Tibial nerve (tissue), 4 donors: ENCODE measurements around the gene ATAT1. TPM values are rescaled to one million over a fixed set of nuclear protein-coding genes. Genes with fewer than 3 reads are reported as not detected.

Experiments used
- DNase-seq, 2 donors: peaks; one replicate each; pipeline ENCODE4 v3.0.0-alpha.2; 2019; ENCODE audit warnings: low spot score in 2 of 2
- H3K27ac ChIP-seq, 4 donors: fragments of 200-600 bp; sonication (generic) in 3 of 4; one replicate each; pipeline ENCODE4 v1.5.1; 2017 to 2019; ENCODE audit warnings: mild to moderate bottlenecking in 1 of 4
- H3K27me3 ChIP-seq, 2 donors: fragments of 200-600 bp; sonication (generic) in 1 of 2; one replicate each; pipeline versions ENCODE4 v1.5.1 to v1.6.0; 2017 to 2019
- H3K36me3 ChIP-seq, 3 donors: fragments of 200-600 bp; sonication (generic); one replicate each; pipeline ENCODE4 v1.5.1; 2018 to 2019
- H3K4me1 ChIP-seq, 4 donors: fragments of 200-600 bp; sonication (generic) in 3 of 4; one replicate each; pipeline ENCODE4 v1.5.1; 2017 to 2019
- H3K4me3 ChIP-seq, 4 donors: fragments of 200-600 bp; sonication (generic) in 3 of 4; one replicate each; pipeline ENCODE4 v1.5.1; 2017 to 2019; ENCODE audit warnings: mild to moderate bottlenecking in 1 of 4, moderate library complexity in 1 of 4
- H3K9me3 ChIP-seq, 4 donors: fragments of 200-600 bp; sonication (generic) in 3 of 4; one replicate each; pipeline ENCODE4 v1.5.1; 2017 to 2019
- EP300 ChIP-seq, 2 donors: sonication (generic); formaldehyde crosslinking; IDR thresholded peaks; one replicate each; pipeline ENCODE4 v1.6.1; 2017; ENCODE audit warnings: antibody characterized with exemption in 2 of 2, mild to moderate bottlenecking in 1 of 2
- POLR2A ChIP-seq, 2 donors: fragments of 450-650 bp; IDR thresholded peaks; one replicate each; pipeline ENCODE4 v1.6.1; 2017; ENCODE audit warnings: antibody characterized with exemption in 2 of 2, mild to moderate bottlenecking in 2 of 2, moderate library complexity in 2 of 2
- WGBS, 2 donors: methylation state at CpG; one replicate each; pipeline ENCODE4 v1.1.5; 2018; 5-methylcytosine and 5-hydroxymethylcytosine counted together
- total RNA-seq, 4 donors: library from RNA; depleted of rRNA; stranded (reverse); fragments of >200 nt; gene quantifications; one replicate each; pipeline ENCODE4 v1.1.0, GENCODE V29; 2016
- TF ChIP-seq, protein P1 (sequence below), 5 experiments: fragments of 200-600 bp in 3 of 5; fragments of 450-650 bp in 2 of 5; sonication (generic) in 3 of 5; IDR thresholded peaks; one replicate each; pipeline ENCODE4 v1.5.1; 2016 to 2019; ENCODE audit warnings: antibody characterized with exemption in 5 of 5, mild to moderate bottlenecking in 3 of 5, moderate library complexity in 2 of 5

The ATAT1 gene
- total RNA-seq, 4 donors from 2014 or later = 5.5 to 18.0 (median 7.7) TPM

- Histone ChIP-seq H3K27me3 (no peaks in the 10 kb centered on the region), H3K4me3 (peak overlapping the region in 3 of 4 donors; percentile 73 to 92 (median 83)), H3K36me3 (peaks cover 3 to 38% (median 9%) of the 10 kb centered on the region in 3 donors), H3K9me3 (no peaks in the 10 kb centered on the region), H3K4me1 (peaks cover 0 to 78% (median 54%) of the 10 kb centered on the region in 4 donors), H3K27ac (peak overlapping the region; percentile 97 to 99 (median 98))
- 12 to 23% methylated on average over 4 of the region's 4 CpGs for WGBS, 2 donors
- TF ChIP-seq EP300 (IDR thresholded peaks at IDR 0.05) (no peak), POLR2A (IDR thresholded peaks at IDR 0.05) (no peak)
- TF ChIP-seq, protein P1, sequence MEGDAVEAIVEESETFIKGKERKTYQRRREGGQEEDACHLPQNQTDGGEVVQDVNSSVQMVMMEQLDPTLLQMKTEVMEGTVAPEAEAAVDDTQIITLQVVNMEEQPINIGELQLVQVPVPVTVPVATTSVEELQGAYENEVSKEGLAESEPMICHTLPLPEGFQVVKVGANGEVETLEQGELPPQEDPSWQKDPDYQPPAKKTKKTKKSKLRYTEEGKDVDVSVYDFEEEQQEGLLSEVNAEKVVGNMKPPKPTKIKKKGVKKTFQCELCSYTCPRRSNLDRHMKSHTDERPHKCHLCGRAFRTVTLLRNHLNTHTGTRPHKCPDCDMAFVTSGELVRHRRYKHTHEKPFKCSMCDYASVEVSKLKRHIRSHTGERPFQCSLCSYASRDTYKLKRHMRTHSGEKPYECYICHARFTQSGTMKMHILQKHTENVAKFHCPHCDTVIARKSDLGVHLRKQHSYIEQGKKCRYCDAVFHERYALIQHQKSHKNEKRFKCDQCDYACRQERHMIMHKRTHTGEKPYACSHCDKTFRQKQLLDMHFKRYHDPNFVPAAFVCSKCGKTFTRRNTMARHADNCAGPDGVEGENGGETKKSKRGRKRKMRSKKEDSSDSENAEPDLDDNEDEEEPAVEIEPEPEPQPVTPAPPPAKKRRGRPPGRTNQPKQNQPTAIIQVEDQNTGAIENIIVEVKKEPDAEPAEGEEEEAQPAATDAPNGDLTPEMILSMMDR (IDR thresholded peaks at IDR 0.05) = no peak
- DNase-seq = no peak
Observed at GRCh38 chr6:30681766-30682142, 55.1 kb downstream of the ATAT1 start.

DNA sequence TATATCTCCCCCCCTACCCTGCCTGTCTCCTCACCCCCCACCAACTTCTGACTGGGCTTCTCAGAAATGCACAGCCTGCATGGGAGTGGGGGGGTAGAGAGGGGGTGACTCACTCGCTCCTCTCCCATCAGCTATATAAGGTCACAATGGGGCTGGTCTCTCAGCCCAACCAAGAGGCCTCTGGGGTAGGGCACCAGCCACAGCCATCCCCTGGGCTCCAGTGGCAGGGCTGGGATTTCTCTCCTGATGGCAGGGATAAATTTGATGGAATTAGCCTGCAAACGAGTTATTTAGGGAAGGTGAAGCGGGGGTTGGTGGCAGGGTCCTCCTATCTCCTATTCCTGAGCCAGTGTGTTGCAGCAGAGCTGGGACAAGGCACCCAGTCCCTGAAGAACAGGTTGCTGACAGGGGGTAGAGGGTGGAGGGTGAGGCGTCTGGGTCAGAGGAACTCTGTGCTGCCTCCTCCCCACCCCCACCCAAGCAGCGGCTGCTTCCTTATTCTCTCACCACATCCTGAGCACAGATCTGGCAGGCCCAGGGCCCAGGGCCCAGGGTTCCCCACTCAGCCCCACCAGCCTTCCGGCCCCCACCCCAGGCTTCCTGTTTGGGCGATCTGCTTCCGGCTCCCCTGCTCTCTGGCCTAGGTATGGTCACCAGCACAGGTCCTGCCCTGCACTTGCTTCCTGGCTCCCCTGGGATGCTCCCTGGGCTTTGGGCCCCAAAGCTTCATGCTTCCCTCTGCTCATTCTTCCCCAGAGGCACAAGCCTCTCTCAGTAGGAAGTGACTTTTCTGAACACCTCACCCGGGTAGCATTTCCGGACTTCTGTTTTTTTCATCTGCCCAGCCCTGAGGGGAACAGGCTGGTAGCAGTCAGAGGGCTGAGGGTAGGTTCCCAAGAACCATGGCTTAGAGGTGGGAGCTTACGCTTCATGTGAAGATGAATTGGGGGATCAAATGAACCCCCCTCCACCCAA lies 55.8 kb downstream of the ATAT1 start:
- TF ChIP-seq, protein P1 (IDR thresholded peaks at IDR 0.05) = no peak
- peak; percentile 25 to 53 for TF ChIP-seq POLR2A (IDR thresholded peaks at IDR 0.05)
- peak in 1 of 2 donors; percentile 13 for TF ChIP-seq EP300 (IDR thresholded peaks at IDR 0.05)
- 6 to 7% methylated on average over 11 of the region's 11 CpGs for WGBS, 2 donors
- Histone ChIP-seq H3K4me1 (peaks cover 0 to 78% (median 54%) of the 10 kb centered on the region in 4 donors), H3K9me3 (no peaks in the 10 kb centered on the region), H3K4me3 (peak overlapping the region; percentile 73 to 92 (median 83)), H3K27ac (peak overlapping the region; percentile 97 to 99 (median 98)), H3K27me3 (no peaks in the 10 kb centered on the region), H3K36me3 (peaks cover 2 to 32% (median 3%) of the 10 kb centered on the region in 3 donors)
- DNase-seq = peak; percentile 59 to 61

GRCh38 chr6:30683183-30683979 lies 56.7 kb downstream of the ATAT1 start:
- peaks cover 0 to 87% (median 62%) of the 10 kb centered on the region in 4 donors for H3K4me1 ChIP-seq
- no peaks in the 10 kb centered on the region for H3K9me3 ChIP-seq
- DNase-seq = no peak
- no peaks in the 10 kb centered on the region for H3K27me3 ChIP-seq
- H3K4me3 ChIP-seq = peak overlapping the region; percentile 73 to 92 (median 83)
- peak overlapping the region; percentile 97 to 99 (median 98) for H3K27ac ChIP-seq
- no peak for TF ChIP-seq EP300 (IDR thresholded peaks at IDR 0.05)
- no peak for TF ChIP-seq POLR2A (IDR thresholded peaks at IDR 0.05)
- TF ChIP-seq, protein P1 (IDR thresholded peaks at IDR 0.05) = no peak
- 0 to 5% methylated on average over 7 of the region's 7 CpGs for WGBS, 2 donors
- H3K36me3 ChIP-seq = peaks cover 0 to 22% (median 3%) of the 10 kb centered on the region in 3 donors

- Histone ChIP-seq H3K4me3 (peak overlapping the region; percentile 73 to 92 (median 83)), H3K36me3 (peaks cover 0 to 17% (median 0%) of the 10 kb centered on the region in 3 donors), H3K9me3 (no peaks in the 10 kb centered on the region), H3K4me1 (peaks cover 0 to 87% (median 66%) of the 10 kb centered on the region in 4 donors), H3K27ac (peak overlapping the region; percentile 97 to 99 (median 98)), H3K27me3 (no peaks in the 10 kb centered on the region)
- 2% methylated on average over 2 of the region's 2 CpGs for WGBS, 2 donors
- no peak for DNase-seq
- TF ChIP-seq, protein P1 (IDR thresholded peaks at IDR 0.05) = no peak
- TF ChIP-seq POLR2A (IDR thresholded peaks at IDR 0.05) (no peak), EP300 (IDR thresholded peaks at IDR 0.05) (no peak)
Observed at GRCh38 chr6:30683980-30684338, 57.3 kb downstream of the ATAT1 start.
